ENCODE measurements around the gene UBR4.

UBR4 gene

DNA sequence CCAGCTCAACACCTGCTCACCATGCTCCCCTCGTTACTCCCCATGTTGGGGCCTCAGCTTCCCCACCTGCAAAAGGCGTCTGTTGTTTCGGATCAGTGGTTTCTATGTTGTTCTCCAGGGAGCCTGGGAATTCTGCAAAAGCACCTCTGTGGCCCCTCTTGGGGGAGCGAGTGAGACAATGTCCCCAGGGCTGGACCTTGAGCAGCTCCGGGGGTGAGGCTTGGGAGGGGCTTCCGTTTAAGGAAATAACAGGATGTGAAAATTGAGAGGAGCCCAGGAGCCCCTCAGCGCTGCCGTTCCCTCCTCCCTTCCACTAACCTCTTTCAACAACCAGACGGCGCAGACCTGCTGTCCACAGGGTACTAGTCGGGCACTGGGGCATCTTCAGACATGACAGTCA is 155.1 kb downstream of the UBR4 start:
- no peak for DNase-seq (ENCODE audit: low spot score)

DNA sequence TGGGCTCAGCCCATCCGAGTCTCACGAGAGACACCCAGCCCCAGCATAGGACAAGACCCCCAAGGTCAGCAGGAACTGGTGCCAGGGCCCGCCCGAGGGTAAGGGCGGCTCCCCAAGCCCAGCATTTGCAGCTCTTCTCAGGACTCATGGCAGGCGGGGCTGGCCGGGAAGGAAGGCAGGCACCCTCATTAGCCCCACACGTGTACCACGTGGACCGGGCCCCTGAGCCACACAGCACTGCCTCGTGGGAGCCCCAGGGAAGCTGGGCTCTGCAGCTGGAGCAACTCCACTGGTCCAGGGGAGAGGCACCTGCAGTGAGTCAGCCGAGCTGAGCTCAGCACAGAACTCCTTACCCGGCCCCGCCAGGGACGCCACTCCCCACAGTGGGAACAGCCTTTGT is 155.8 kb downstream of the UBR4 start:
- no peak for DNase-seq (ENCODE audit: low spot score)

DNA sequence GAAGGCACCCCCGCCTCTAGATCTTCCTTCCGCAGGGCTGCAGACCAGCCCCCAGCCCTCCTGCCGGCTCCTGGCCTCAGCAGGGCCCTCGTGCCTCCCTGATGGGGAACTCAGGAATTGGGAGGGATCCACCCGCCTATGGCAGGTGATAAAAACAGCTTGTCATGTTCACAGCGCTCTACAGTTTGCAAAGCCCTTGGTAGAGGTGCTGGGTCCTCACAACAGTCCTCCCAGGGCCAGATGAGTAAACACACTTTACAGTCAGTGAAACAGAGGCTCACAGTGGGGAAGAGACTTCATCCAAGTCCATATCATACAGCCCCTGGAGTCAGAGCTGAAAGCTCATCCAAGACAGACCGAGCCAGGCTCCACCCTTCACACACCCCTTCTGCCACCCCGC is 156.6 kb downstream of the UBR4 start:
- DNase-seq (ENCODE audit: low spot score), result no peak

DNA sequence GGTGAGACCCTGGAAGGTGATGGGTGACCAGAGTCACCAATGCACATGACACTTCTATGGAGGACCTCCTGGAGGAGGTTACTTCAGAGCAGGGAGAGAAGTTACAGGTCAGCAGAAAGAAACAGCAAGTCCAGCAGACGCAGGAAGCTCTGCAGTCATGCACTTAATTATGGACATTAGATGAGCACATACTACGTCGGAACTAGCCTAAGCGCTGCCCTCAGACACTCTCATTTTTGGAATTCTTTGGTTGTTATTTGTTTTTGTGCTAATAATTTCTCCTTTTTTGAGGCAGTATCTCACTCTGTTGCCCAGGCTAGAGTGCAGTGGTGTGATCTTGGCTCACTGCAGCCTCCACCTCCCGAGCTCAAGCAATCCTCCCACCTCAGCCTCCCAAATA is 160.3 kb downstream of the UBR4 start:
- no peak for DNase-seq (ENCODE audit: low spot score)

DNA sequence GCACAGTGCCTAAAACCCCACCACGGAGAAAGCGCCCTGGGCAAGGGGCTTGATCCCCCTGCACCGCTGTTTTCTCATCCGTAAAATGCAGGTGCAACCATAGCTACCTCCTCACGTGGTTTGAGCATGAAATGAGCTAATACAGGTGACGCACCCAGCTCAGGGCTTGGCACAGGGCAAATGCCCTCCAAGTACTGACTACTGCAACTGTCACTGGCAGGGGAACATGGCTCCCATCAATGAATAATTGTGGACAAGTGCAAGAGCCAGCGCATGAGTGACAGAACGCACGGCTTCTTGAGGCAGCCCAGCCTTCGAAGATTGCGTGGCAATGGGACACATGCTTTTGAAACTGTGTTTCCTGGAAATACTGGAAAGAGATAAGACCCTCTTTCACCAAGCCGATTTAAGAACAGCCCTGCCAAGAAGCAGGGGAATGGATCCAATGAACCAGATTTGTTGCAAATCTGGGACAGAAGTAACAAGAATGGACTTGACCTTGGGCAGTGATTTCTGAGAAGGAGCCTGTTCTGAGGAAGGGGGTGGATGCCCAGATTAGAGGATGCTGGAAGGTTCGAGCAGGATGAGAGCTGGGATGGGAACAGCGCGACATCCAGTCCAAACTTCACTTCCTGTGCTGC is 160.8 kb downstream of the UBR4 start:
- no peak for DNase-seq (ENCODE audit: low spot score)

DNA sequence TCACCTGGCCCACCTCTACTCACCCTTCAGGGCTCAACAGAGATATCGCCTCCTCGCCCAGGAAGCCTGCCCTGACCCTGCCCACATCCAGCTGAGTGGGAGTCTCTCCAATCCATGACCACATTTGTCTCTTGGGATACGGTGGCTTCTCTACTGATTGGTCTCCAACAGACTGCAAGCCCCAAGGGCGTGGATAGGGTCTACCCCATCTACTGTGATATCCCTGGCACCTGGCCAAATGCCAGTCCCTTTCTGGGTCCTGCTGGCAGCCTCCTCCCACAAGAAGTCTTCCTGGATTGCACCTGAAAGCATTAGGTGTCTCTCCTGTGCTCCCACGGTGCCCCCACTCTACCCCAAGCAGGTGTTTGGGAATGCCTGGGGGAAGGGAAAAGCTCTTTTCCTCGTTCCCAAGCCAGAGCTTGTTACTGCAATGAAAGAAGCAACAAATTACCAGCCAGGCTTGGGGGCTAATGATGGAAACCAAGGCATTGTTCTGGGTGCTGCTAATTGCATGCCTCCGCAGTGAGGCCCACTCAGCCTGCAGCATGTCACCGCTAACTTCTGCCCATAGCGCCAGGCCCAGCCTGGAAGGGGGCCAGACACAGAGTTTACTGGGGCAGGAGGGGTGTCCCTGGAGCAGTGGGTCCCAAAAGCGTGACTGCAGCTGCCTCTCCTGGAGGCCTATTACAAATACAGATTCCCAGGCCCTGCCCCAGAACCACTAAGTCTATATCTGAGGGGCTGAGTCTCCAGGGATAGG is 162.9 kb downstream of the UBR4 start:
- DNase-seq (ENCODE audit: low spot score), result no peak

DNA sequence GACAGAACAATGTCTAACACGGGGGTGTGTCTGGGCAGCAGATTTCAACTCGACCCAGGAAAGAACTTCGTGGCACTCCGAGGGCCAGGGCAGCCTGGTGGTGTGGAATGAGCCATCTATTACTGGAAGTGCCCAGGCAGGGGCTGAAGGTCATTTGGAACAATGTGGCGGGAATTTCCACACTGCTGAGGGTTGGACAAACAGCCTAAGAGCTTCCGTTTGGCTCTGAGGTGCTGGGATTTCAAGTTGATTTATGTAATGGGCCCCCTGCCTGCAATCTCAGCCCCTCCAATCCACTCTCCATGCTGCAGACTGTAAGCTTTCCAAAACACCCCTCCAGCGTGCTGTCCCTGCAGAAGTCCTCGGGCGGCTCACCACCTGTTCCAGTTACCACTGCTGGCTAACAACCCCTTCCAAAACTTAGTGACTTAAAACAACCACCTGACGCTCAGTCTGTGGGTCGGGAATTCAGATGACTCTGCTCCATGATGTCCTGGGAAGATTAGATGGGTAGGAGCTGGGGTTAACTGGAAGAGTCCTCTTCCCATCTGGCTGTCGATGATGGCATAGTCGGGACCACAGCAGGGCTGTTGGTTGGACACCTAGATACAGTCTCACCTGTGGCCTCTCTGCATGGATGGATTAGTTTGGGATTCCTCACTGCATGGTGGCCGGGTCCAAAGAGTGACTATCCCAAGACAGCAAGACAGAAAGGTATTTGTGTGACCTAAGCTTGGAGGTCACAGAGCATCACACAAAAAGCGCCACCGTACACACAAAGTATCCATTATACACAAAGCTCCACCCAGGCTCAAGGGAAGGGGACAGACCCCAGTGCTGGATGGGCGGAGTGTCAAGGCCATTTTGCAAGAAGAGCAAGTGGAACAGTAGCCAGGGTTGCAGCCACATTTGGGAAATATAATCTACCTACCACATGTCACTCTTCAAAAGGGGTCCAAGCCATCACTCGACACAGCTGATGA is 163.9 kb downstream of the UBR4 start:
- no peak for DNase-seq (ENCODE audit: low spot score)

DNA sequence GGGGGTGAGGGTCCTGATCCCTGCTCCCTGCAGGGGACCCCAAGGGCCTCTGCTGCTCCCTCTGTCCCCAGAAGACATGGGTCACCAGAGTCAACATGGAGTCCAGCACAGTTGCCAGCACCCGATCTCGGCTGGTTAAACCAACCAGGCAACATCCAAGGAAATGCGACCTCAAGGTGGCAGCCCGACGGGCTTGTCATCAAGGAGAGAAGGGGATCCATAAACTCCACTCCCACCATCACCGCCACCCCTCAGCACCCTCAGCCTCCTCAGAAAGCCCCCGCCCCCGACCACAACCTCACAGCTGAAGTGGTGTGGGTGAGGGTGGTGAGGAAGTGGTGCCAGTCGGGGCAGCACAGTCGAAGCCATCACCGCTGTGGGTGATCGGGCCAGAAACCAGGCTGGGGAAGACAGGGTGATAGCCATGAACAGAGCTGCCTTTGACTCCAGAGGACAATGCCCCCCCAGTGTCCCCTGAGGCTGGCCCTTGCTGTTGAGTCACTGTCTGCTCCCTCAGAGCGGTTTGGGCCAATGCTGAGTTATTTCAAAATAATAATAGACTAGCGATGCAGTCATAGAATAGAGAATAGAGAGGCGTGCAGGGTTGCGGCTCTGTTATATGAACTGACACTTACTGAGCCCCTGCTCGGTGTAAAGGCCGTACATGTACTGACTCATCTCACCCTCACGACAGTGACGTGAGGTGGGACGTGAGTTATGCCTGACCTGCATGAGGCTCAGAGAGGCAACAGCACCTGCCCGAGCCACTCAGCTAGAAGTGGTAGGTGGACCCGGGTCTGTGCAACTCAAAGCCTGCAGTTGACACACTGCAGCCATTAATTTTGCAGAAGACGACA is 164.9 kb downstream of the UBR4 start:
- no peak for DNase-seq (ENCODE audit: low spot score)

DNA sequence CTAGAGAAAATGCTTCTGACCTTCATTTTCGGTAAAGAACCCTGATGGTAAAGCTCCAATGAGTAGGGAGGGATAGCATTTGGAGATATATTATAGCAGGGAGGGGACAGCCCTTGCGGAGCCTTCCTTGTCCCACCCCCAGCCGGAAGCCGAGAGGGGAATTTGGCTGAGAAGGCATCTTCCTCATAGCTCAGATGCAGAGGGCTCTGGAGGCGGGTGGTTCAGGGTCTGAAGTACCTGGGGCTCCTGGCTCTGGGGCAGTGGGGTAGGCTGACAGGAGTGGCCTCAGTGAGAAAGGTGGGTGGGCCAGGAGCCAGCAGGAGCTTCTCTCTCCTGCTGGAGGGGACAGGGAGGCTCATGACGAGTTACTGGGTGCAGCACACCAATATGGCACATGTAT is 165.6 kb downstream of the UBR4 start:
- DNase-seq (ENCODE audit: low spot score), result no peak

DNA sequence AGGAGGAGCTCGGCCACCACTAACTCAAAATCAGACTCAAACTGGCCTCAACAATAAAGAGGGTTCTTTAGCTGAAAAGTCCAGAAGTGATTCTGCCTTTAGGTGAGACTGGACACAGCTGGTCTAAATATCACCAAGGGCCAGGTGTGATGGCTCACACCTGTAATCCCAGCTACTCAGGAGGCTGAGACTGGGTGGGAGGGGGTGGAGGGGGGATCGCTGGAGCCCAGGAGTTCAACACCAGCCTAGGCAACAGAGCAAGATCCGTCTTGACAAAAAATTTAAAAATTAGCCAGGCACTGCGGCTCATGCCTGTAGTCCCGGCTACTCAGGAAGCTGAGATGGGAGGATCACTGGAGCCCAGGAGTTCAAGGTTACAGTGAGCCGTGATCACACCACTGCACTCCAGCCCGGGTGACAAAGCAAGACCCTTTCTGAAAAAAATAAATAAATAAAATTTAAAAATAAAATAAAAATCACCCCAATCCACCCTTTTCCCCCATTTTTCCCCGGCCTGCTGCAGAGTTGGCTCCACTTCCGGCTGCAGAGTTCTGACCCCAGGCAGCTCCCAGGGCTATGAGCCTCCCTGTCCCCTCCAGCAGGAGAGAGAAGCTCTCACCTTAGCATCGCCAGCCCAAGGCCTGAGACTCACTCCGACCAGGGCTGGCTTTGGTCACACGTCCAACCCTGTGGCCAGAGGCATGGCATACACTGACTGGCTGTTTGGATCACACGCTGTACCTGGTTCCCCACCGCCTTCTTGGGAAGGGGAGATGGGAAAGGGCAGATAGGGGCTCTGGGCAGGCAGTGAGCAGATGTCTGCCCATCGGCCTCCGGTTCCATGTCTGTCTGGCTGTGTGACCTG is 166.3 kb downstream of the UBR4 start:
- DNase-seq (ENCODE audit: low spot score), result no peak

DNA sequence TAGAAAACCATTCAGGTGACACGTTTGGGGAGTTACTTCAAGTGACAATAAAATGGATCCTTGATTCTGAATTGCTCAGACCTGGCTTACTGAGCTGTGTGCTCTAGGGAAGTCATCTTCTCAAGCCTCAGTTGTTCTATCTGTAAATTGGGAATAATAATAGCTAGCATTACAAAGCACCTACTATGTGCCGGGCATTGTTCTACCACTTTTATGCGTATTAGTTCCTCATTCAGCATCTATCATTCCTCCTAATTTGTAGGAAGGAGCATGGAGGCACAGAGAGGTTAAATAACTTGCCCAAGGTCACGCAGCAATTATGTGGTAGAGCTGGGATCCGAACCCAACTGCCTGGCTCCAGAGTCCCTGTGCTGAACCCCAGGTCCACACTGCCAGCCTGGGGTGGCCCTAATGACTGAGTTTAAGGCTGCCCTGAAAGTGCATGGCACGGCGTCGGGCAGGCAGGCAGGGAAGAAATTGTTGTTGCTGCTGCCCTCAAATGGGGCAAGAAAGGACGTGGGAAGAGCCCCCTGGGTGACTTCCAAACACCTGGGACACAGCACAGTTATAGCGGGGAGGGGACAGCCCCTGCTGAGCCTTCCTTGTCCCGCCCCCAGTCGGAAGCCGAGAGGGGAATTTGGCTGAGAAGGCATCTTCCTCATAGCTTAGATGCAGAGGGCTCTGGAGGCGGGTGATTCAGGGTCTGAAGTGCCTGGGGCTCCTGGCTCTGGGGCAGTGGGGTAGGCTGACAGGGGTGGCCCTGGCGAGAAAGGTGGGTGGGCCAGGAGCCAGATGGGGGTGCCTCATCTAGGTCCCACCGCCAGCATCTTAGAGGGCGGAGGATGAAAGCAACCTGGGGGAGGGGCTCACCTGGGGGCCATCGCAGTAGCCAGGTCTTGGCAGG is 167.1 kb downstream of the UBR4 start:
- DNase-seq (ENCODE audit: low spot score), result no peak

DNA sequence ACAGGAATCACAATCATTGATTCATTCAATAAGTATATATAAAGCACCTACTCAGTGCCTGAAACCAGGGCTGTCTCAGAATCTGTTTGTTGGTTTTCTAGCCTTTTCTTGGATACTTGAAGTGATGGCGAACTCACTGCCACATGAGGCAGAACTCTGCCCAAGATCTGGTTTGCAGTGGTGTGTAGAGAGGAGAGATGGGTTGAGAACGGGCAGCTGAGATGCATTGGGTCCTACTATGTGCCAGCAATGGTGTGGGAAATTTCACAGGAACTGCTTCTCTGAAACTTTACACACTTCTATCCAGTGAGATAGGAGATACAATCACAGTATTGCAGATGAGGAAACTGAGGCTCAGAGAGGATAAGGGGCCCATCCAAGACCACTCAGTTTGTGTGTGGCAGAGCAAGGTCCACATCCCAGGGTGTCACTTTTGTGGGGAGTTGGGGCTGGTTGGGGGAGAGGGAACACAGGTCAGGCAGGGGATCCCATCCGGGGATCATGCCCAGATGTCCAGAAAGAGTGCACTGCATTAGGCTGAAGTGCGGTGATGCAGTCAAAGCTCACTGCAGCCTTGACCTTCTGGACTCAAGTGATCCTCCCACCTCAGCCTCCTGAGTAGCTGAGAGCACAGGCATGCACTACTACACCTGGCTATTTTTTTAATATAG is 169.9 kb downstream of the UBR4 start:
- no peak for DNase-seq (ENCODE audit: low spot score)

DNA sequence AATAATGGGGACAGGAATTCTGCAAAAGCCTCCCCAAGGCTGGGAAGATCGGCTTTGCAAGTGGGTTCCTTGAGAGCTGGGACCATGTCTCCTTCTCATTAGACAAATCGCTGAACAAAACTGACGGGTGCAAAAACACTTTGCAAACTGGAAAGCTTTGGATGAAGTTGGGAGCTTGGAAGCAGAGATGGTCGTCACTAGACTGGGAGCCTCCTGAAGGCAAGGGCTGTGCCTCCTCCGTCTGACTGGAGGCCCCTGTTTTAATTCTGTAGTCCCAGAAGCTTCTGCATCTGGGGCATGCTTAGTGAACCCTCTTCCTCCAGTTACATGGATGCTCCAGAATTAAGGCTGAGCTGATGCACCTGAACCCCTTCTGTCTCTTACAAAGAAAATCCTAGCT is 171.3 kb downstream of the UBR4 start:
- DNase-seq (ENCODE audit: low spot score), result no peak

DNA sequence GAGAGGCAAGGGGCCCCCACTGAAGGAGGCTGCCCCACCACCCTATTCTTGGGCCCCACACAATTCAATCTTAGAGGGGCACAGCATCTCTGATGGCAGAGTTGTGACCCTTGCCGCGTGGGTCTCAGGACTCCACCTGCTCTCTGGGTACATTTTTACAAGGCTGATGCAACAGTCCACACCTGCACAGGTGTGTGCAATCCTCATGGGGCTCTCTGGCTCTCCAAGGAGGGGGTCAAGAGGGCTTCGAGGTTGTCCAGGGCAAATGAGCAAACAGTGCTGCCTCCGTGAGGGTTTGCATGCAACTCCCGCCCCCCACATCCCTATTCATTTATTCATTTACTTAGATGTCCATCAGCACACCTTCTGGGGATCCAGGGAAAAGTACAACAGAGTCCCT is 172.0 kb downstream of the UBR4 start:
- DNase-seq (ENCODE audit: low spot score), result no peak

DNA sequence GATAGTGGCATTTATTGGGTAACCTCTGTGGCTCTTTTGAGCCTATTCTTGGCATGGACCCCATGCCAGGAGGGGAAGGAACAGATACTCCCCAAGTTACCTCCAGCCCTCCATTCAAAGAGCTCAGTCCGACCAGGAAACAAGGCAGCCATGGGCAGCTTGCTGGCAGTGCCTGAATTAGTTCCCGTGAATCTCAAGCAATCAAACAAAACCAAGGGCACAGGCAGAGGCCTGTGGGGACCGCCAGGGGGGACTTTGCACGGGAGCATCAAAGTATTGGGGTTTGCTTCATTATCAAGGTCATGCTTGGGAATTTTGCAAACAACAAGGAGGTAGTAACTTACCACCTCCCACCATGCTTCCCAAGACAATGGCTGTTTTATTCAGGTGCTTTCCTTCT is 172.4 kb downstream of the UBR4 start:
- no peak for DNase-seq (ENCODE audit: low spot score)

DNA sequence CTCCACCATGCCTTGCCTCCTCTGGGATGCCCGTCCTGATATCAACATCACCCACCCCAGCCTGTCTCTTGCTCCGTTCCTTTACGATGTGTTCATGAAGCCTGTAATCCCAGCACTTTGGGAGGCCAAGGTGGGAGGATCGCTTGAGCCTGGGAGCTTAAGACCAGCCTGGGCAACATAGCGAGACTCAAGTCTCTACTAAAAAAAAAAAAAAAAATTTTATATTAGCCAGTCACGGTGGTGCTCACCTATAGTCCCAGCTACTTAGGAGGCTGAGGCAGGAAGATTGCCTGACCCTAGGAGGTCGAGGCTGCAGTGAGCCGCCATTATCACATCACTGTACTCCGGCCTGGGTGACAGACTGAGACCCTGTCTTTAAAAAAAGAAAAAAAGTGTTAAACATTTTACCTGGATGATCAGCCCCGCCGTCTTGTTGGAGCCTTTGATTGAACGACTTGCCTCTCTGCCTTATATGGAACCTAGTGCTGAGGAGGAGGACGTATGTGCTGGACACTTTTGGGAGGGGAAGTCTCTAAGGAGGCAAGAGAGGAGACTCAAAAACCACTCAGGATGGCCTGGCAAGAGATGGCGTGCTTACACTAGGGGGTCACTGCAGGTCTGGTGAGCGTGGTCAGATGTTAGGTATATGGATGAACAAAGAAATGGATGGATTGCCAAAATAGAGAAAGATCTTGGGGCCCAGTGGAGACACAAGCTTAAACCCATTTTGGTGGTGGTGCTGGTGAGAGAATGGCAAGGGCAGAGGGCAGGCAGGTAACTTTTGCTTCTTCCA is 173.1 kb downstream of the UBR4 start:
- no peak for DNase-seq (ENCODE audit: low spot score)

DNA sequence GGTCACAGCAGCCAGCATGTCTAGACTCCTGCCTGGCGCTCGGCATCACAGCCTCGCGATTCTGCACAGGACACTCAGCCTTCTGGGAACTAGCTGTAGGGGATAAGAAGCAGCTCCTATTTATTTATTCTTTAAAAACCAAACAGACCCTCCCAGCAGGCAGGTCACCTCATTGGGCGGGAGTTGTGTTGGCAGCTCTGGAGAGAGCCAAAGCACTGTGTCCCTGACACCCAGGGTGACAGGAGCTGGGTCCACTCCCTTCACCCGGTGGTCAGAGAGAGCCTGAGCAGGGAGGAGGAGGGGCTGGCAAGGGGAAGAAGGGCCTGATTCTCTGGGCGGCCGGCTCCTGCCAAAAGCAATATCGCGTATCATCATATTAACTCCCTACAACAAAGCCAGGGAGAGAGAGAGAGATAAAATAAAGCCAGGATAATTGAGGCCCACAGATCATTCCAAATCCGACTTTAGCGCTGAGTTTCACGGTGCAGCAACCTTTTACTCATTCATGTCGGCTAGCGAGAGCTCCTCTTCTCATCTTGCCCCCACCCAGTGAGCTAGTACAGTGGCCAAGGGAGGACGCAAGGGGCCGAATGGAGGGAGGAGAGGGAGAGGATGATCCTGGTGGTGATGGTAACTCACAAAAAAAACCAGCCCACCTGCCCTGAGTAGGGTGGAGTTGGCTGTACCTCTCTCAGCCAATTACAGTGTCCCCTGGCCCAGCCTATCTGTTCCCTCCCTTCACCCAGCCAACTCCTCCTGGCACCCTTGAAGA is 173.8 kb downstream of the UBR4 start:
- no peak for DNase-seq (ENCODE audit: low spot score)

All from AG08395 (cell line).